ENCODE measurements around the gene PARK7. TPM values are rescaled to one million over a fixed set of nuclear protein-coding genes. Genes with fewer than 3 reads are reported as not detected.

PARK7 gene
- total RNA-seq, 1 experiment from 2014 or later, result 370 TPM

DNA sequence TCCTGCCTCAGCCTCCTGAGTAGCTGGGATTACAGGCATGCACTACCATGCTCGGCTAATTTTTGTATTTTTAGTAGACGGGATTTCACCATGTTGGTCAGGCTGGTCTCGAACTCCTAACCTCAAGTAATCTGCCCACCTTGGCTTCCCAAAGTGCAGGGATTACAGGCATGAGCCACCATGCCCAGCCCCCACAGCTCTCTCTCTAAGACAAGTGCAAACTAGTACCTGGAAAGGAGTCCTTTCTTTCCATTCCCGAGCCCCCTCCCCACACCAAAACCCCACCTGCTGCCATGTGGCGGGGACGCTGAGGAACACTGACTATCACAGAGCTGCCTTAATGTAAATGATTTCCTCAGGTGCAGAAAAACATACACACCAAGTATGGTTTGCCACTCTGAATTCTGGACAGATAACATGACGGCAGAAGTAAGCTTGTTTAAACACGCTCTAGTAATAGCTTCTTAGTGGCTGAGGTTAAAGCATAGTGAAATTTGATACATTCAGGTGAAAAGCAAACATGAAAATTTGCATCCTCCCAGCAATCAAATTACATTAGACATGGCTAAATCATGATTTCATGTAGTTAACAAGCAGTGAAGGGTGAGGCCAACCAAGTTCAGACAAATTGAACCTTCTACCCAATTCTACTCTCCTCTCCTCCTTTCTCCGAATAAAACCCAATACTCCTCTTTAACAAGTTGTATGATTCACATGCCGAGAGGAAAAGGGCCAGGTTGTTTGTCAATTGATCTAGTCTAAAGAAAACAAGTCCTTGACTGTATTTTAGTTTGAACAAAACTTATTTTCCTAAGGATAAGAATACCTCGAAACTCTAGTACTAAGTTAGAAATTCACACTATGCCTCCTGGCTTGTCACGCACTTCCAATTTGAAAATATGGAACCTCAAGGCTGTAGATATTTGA, 44.8 kb downstream of the PARK7 start:
- H4K20me1 ChIP-seq (ENCODE audit: insufficient read depth), result peaks cover 8% of the 10 kb centered on the region; the same call in 1 of the 2 replicates
- DNase-seq (ENCODE audit: low read depth, low spot score), result no peak
- RAD21 ChIA-PET (ENCODE audit: low non-redundant PET in 1 of 2, low total read pairs in 2 of 2, uncharacterized antibody in 2 of 2, unreplicated experiment in 2 of 2), result no interaction called here
- no peak overlapping the region for H3K4me3 ChIP-seq (replicated peaks in 1 of 2; ENCODE audit: low read depth in 1 of 2, low read length in 2 of 2)
- H3K4me1 ChIP-seq (ENCODE audit: control insufficient read depth in 1 of 2, insufficient read depth in 2 of 2, low read length in 2 of 2), result peaks cover 28 to 65% of the 10 kb centered on the region in 2 experiments; a peak in 3 of 4 replicates
- intact Hi-C loops (cut with micrococcal nuclease), result no loop called here
- peak overlapping the region; percentile 41 for H3K27ac ChIP-seq (ENCODE audit: low read depth, low read length)
- CTCF ChIA-PET, result interaction anchor here (1.2 kb wide), 1 partner anchor 308 kb away, joined by 3 read pairs; no protein-coding TSS in a partner anchor
- H3K9me2 ChIP-seq (ENCODE audit: insufficient read depth), result no peaks in the 10 kb centered on the region
- TSS peak; percentile 2 for BruUV-seq (replicated peaks)
- no peaks in the 10 kb centered on the region for H3K27me3 ChIP-seq (ENCODE audit: insufficient read depth, low read length)
- ATAC-seq, result no peak
- H3K36me3 ChIP-seq (ENCODE audit: control insufficient read depth in 1 of 2, insufficient read depth in 2 of 2, low read length in 2 of 2), result peaks cover 9 to 10% of the 10 kb centered on the region in 2 experiments; a peak in 2 of 4 replicates
- peak overlapping the region; percentile 29 for H3K4me2 ChIP-seq (ENCODE audit: low read length)
- POLR2A ChIA-PET, result interaction anchor here (1.2 to 1.6 kb wide), 2 partner anchors 16 to 308 kb away, joined by 3 to 5 read pairs; no protein-coding TSS in a partner anchor
- H3K9ac ChIP-seq (ENCODE audit: low read length), result no peak overlapping the region
- H3K79me2 ChIP-seq (ENCODE audit: insufficient read depth, low read length), result peaks cover 18% of the 10 kb centered on the region
- no peaks in the 10 kb centered on the region for H3K9me3 ChIP-seq (ENCODE audit: control insufficient read depth in 1 of 2, insufficient read depth in 1 of 2, low read depth in 1 of 2, low read length in 2 of 2)
- H2AFZ ChIP-seq (ENCODE audit: low read depth, low read length, poor library complexity, severe bottlenecking), result no peak overlapping the region
- TF ChIP-seq, protein P1, sequence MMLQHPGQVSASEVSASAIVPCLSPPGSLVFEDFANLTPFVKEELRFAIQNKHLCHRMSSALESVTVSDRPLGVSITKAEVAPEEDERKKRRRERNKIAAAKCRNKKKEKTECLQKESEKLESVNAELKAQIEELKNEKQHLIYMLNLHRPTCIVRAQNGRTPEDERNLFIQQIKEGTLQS (IDR thresholded peaks at IDR 0.05), result no peak
- TF ChIP-seq POLR2A (IDR thresholded peaks at IDR 0.05; ENCODE audit: borderline replicate concordance, extremely low read depth, insufficient read depth, insufficient read length), result no peak
- TF ChIP-seq ZNF274 (IDR thresholded peaks at IDR 0.05; ENCODE audit: low read depth, low read length), result no peak
- TF ChIP-seq POLR2AphosphoS5 (IDR thresholded peaks at IDR 0.05; ENCODE audit: low read depth, low read length), result peak; percentile 12; the same call in 1 of the 2 replicates
